Heart left ventricle (tissue), 16 donors: Measurements from ENCODE around the gene AKR1C3. TPM values are rescaled to one million over a fixed set of nuclear protein-coding genes. Genes with fewer than 3 reads are reported as not detected.

ENCODE experiments used
- ATAC-seq, 4 donors: fragments of 200-7000 bp; cut with Tn5 transposase; one replicate each; pipeline ENCODE4 v1.9.1; 2020 to 2022; ENCODE audit warnings: moderate library complexity in 4 of 4, mild to moderate bottlenecking in 3 of 4, moderate number of reproducible peaks in 1 of 4
- DNase-seq, 5 donors: peaks; one replicate each; pipeline ENCODE4 v3.0.0-alpha.2; 2020
- H3K27ac ChIP-seq, 12 donors: fragments of 200-600 bp; sonication (generic) in 4 of 12; one replicate each; pipeline versions ENCODE4 v1.5.0 to v1.8.0; 2016 to 2022; ENCODE audit warnings: mild to moderate bottlenecking in 2 of 12
- H3K27me3 ChIP-seq, 9 donors: fragments of 200-600 bp; sonication (generic) in 2 of 9; one replicate each; pipeline versions ENCODE4 v1.5.1 to v1.8.0; 2016 to 2022; ENCODE audit warnings: mild to moderate bottlenecking in 3 of 9
- H3K36me3 ChIP-seq, 9 donors: fragments of 200-600 bp; sonication (generic) in 2 of 9; one replicate each; pipeline versions ENCODE4 v1.5.0 to v1.8.0; 2018 to 2022; ENCODE audit warnings: mild to moderate bottlenecking in 2 of 9
- H3K4me1 ChIP-seq, 12 donors: fragments of 200-600 bp; sonication (generic) in 4 of 12; one replicate each; pipeline versions ENCODE4 v1.5.0 to v1.8.0; 2016 to 2022; ENCODE audit warnings: mild to moderate bottlenecking in 3 of 12
- H3K4me3 ChIP-seq, 12 donors: fragments of 200-600 bp; sonication (generic) in 4 of 12; one replicate each; pipeline versions ENCODE4 v1.5.0 to v1.8.0; 2017 to 2022; ENCODE audit warnings: mild to moderate bottlenecking in 9 of 12, moderate library complexity in 4 of 12
- H3K9me3 ChIP-seq, 12 donors: fragments of 200-600 bp; sonication (generic) in 4 of 12; one replicate each; pipeline versions ENCODE4 v1.5.0 to v1.8.0; 2016 to 2022; ENCODE audit warnings: mild to moderate bottlenecking in 1 of 12
- CTCF ChIP-seq, 12 donors: fragments of 200-600 bp; sonication (generic) in 4 of 12; IDR thresholded peaks; one replicate each; pipeline versions ENCODE4 v1.5.0 to v1.8.0; 2018 to 2022; ENCODE audit warnings: antibody characterized with exemption in 12 of 12, mild to moderate bottlenecking in 5 of 12
- POLR2A ChIP-seq, 2 donors: fragments of 450-650 bp; IDR thresholded peaks; one replicate each; pipeline ENCODE4 v1.6.1; 2017; ENCODE audit warnings: antibody characterized with exemption in 2 of 2, mild to moderate bottlenecking in 2 of 2, moderate library complexity in 2 of 2
- WGBS, 4 donors: extraction: QIAGEN DNeasy Blood & Tissue Kit in 2 of 4; methylation state at CpG; one replicate each; pipeline versions ENCODE4 v1.1.5 to v1.1.7; 2013 to 2018; 5-methylcytosine and 5-hydroxymethylcytosine counted together
- intact Hi-C, 10 donors: fragments of 100-400 bp; cut with DNase I; formaldehyde crosslinking; loops; one replicate each; pipeline versions ENCODE4 v1.11.1 to v1.14.2; 2022
- polyA plus RNA-seq, 2 donors: library from polyadenylated mRNA; stranded (reverse); fragments of 200-250 nt; gene quantifications; one replicate each; pipeline ENCODE4 v1.2.3, GENCODE V29; 2013
- total RNA-seq, 9 donors: library from RNA; depleted of rRNA in 2 of 9; stranded (reverse); fragments of >200 nt in 2 of 9; fragmentation: NEBNext Ultra II Directional in 3 of 9; extraction: Animal tissue kit (Norgen Biotek cat#: 25700) in 3 of 9; gene quantifications; one replicate each; pipeline versions ENCODE4 v1.1.0 to v1.2.4, GENCODE V29; 2016 to 2023
- donor health status: ischemic (EF 13 %, LVEDD 7.1; RV severe dilation, severe dysfunction).
- donor health status: healthy with polysubstance abuse.
- donor health status: DM: no; HTN: yes; CAD: no.
- donor health status: DM: no; HTN: no; CAD: no.
- donor health status: ischemic (EF 25% LVEDD 6.9; RV normal size, moderate dysfunction).
- donor health status: ischemic (EF 25% LVEDD 5.7; RV mildly dilated, moderate dysfunction).
- donor health status: healthy.
- donor health status: DM: yes; HTN: yes; CAD: no.
- donor health status: ischemic (EF 35%, LVEDD 5.7; RV mildly dilated, moderate dysfunction).
- donor health status: nonischemic (EF 11% LVEDD 7.7; RV severe dilation, severe dysfunction).
- donor health status: DM: yes; HTN: yes; CAD: no.
- donor health status: PGD.
- donor health status: ischemic (EF 29% LVEDD 5.4; RV normal size, mild dysfunction).
- donor health status: nonischemic (EF 23%, LVEDD 6.1; RV moderate dilation, normal function).

The AKR1C3 gene
- total and polyA plus RNA-seq, 11 donors, result 13.9 to 25.1 (median 21.1) TPM

GRCh38 chr10:5147981-5148677, 53.9 kb downstream of the AKR1C3 start:
- Histone ChIP-seq H3K4me1 (no peaks in the 10 kb centered on the region), H3K27ac (no peak overlapping the region), H3K27me3 (no peaks in the 10 kb centered on the region), H3K4me3 (no peak overlapping the region), H3K36me3 (no peaks in the 10 kb centered on the region), H3K9me3 (peaks cover 0 to 16% (median 4%) of the 10 kb centered on the region in 12 donors)
- intact Hi-C loops, result no loop called here
- TF ChIP-seq CTCF (IDR thresholded peaks at IDR 0.05) (no peak), POLR2A (IDR thresholded peaks at IDR 0.05) (no peak)
- ATAC-seq, result no peak
- DNase-seq, result no peak
- WGBS, 4 donors, result 51 to 60% (median 55%) methylated on average over 3 of the region's 3 CpGs

GRCh38 chr10:5148678-5149032, 54.4 kb downstream of the AKR1C3 start:
- TF ChIP-seq CTCF (IDR thresholded peaks at IDR 0.05), result no peak
- TF ChIP-seq POLR2A (IDR thresholded peaks at IDR 0.05), result no peak
- Histone ChIP-seq H3K27ac (no peak overlapping the region), H3K4me1 (no peaks in the 10 kb centered on the region), H3K27me3 (no peaks in the 10 kb centered on the region), H3K9me3 (peaks cover 0 to 16% (median 4%) of the 10 kb centered on the region in 12 donors), H3K36me3 (no peaks in the 10 kb centered on the region), H3K4me3 (no peak overlapping the region)
- no peak for DNase-seq
- 40 to 69% (median 60%) methylated on average over 1 of the region's 1 CpG for WGBS, 4 donors
- no peak for ATAC-seq
- intact Hi-C loops, result no loop called here

GRCh38 chr10:5151076-5151475, 56.9 kb downstream of the AKR1C3 start:
- no peak for DNase-seq
- 83 to 94% (median 91%) methylated on average over 3 of the region's 3 CpGs for WGBS, 4 donors
- intact Hi-C loops, result no loop called here

GRCh38 chr10:5155951-5156350, 61.7 kb downstream of the AKR1C3 start:
- Histone ChIP-seq H3K27ac (no peak overlapping the region), H3K27me3 (no peaks in the 10 kb centered on the region), H3K4me3 (no peak overlapping the region), H3K4me1 (peaks cover 0 to 3% (median 0%) of the 10 kb centered on the region in 12 donors), H3K9me3 (peaks cover 0 to 3% (median 0%) of the 10 kb centered on the region in 12 donors), H3K36me3 (no peaks in the 10 kb centered on the region)
- ATAC-seq, result no peak
- WGBS, 4 donors, result 17 to 34% (median 29%) methylated on average over 1 of the region's 1 CpG
- TF ChIP-seq POLR2A (IDR thresholded peaks at IDR 0.05) (no peak), CTCF (IDR thresholded peaks at IDR 0.05) (no peak)
- DNase-seq, result no peak
- intact Hi-C loops, result no loop called here

More at GRCh38 chr10:5151076-5151475, 56.9 kb downstream of the AKR1C3 start:
- TF ChIP-seq CTCF (IDR thresholded peaks at IDR 0.05) (no peak), POLR2A (IDR thresholded peaks at IDR 0.05) (no peak)
- Histone ChIP-seq H3K27ac (no peak overlapping the region), H3K4me1 (peaks cover 0 to 2% (median 0%) of the 10 kb centered on the region in 12 donors), H3K36me3 (no peaks in the 10 kb centered on the region), H3K27me3 (no peaks in the 10 kb centered on the region), H3K4me3 (no peak overlapping the region), H3K9me3 (peaks cover 0 to 15% (median 4%) of the 10 kb centered on the region in 12 donors)
- ATAC-seq, result no peak

Other genes with a start within 250 kb of the AKR1C3 start
- gene AKR1C1, start 131.0 kb upstream of the AKR1C3 start, total RNA-seq, result 10 to 100 TPM in 8 of 9 donors, 1 to 10 TPM in 1; 9.9 to 30.8 (median 16.5) TPM
- gene AKR1C1, start 131.0 kb upstream of the AKR1C3 start, polyA plus RNA-seq, result 10 to 100 TPM in 1 of 2 donors, 1 to 10 TPM in 1; 9.3 to 81.1 TPM
- gene AKR1C2, start 90.6 kb upstream of the AKR1C3 start, total RNA-seq, result 10 to 100 TPM in 8 of 9 donors, 1 to 10 TPM in 1; 9.3 to 33.7 (median 14.5) TPM
- 10 to 100 TPM; 12.9 to 19.8 TPM for gene AKR1C2, start 90.6 kb upstream of the AKR1C3 start, polyA plus RNA-seq
- under 1 TPM in 4 of 9 donors, not detected in 5; 0.19 to 0.72 (median 0.49) TPM for gene AKR1C8, start 90.7 kb downstream of the AKR1C3 start, total RNA-seq
- under 1 TPM in 1 of 2 donors, not detected in 1; 0.46 TPM for gene AKR1C8, start 90.7 kb downstream of the AKR1C3 start, polyA plus RNA-seq
- gene AKR1C4, start 102.4 kb downstream of the AKR1C3 start, total RNA-seq, result not detected
- gene AKR1C4, start 102.4 kb downstream of the AKR1C3 start, polyA plus RNA-seq, result not detected